HAP-1 (cell line): ENCODE results near the gene CDC34.

Experiments
- DNase-seq, 2 experiments: peaks; one replicate each; pipeline ENCODE4 v3.0.0-alpha.2; 2016 to 2020; ENCODE audit warnings: low spot score in 2 of 2
- H3K27me3 ChIP-seq: fragments of 250-450 bp; sonication (Bioruptor Pico); 2 replicates; pipeline ENCODE4 v1.5.1; 2020; ENCODE audit warnings: low read depth, mild to moderate bottlenecking, moderate library complexity
- H3K36me3 ChIP-seq: fragments of 250-450 bp; sonication (Bioruptor Pico); replicated peaks from 2 replicates; pipeline ENCODE4 v1.5.1; 2020; ENCODE audit warnings: mild to moderate bottlenecking
- H3K4me1 ChIP-seq: fragments of 250-450 bp; sonication (Bioruptor Pico); 2 replicates; pipeline ENCODE4 v1.5.1; 2020; ENCODE audit warnings: mild to moderate bottlenecking
- H3K4me3 ChIP-seq: fragments of 250-450 bp; sonication (Bioruptor Pico); 2 replicates; pipeline ENCODE4 v1.5.1; 2020; ENCODE audit warnings: mild to moderate bottlenecking, moderate library complexity
- H3K9me3 ChIP-seq: fragments of 250-450 bp; sonication (Bioruptor Pico); 2 replicates; pipeline ENCODE4 v1.5.1; 2020; ENCODE audit warnings: mild to moderate bottlenecking, moderate library complexity
- in situ Hi-C: fragments of 300-500 bp; cut with MboI; formaldehyde crosslinking; loops from 3 replicates; pipeline ENCODE4 v1.14.3; 2020; ENCODE audit warnings: low sequenced_read_pairs, inconsistent platforms, mixed read lengths

The CDC34 gene

DNA sequence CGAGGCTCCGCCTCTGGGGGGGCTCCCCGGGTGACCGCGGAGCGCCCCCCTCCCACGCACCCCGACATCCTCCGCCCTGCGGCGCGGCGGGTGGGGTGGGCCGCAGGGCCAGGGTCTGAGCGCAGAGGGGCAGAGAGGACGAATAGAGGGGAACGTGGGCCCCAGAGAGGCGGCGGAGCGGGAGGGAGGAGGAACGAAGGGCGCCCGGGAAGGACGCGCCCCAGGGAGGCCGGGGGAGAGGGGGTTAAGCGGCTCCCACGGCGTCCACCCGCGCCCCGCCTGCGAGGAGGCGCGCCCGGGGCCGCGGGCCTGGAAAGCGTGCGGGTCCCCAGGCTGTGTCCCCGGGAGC lies 59.2 kb downstream of the CDC34 start:
- peaks cover 11% of the 10 kb centered on the region for H3K4me1 ChIP-seq
- H3K27me3 ChIP-seq: peaks cover 37% of the 10 kb centered on the region
- in situ Hi-C loops: loop anchor here (25.0 kb wide), 1 partner anchor 147 kb away; no protein-coding TSS in a partner anchor
- DNase-seq: no peak
- no peak overlapping the region for H3K4me3 ChIP-seq
- H3K36me3 ChIP-seq: no peaks in the 10 kb centered on the region
- no peaks in the 10 kb centered on the region for H3K9me3 ChIP-seq

DNA sequence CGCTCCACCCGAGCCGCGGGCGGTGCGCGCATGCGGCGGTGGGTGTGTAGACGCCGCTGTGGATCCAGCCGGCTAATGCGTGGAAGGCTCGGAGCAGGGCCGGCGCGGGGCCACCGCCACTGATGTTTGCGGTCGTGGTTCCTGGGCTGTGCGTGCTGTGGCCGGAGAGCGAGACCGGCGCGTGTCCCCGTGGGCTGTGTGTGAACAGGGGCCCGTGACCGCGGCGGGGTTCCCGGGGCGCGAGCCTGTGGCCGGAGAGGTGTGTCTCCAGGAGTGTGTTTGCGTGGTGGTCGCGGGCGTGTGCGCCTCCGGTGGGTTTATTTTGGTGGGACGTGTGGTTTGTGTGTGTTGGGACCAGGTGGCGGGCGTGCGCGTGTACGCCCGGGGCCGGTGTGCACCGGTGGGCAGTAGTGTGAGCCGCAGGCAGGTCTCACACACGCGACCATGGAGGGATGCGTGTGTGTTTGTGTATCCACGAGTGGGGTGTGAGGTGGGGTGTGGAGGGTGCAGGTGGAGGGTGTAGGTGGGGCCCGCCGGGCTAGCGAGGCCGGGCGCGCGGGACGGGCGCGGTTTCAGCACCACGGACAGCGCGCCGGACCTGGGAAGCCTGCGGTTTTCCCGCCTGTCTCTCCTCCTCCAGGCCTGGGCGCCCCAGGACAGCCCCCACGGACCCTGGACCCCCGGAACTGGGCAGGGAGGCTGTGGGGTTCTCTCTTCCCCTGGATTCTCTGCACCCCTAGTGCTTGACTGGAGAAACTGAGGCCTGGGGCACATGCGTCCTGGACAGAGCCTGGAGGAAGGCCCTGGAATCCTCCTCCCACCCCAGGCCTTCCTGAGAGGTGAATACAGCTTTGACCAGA lies 59.8 kb downstream of the CDC34 start:
- no peak overlapping the region for H3K4me3 ChIP-seq
- in situ Hi-C loops: loop anchor here (25.0 kb wide), 1 partner anchor 146 kb away; no protein-coding TSS in a partner anchor
- peaks cover 11% of the 10 kb centered on the region for H3K4me1 ChIP-seq
- peaks cover 38% of the 10 kb centered on the region for H3K27me3 ChIP-seq
- H3K9me3 ChIP-seq: no peaks in the 10 kb centered on the region
- DNase-seq: peak in 1 of 2 experiments; percentile 63
- H3K36me3 ChIP-seq: no peaks in the 10 kb centered on the region
